ENCODE results near the gene CNTN2. TPM values are rescaled to one million over a fixed set of nuclear protein-coding genes. Genes with fewer than 3 reads are reported as not detected.
A peak's percentile ranks its signal among the peaks of the same experiment; 100 is the strongest.

CNTN2 gene
- total and polyA plus RNA-seq, 4 donors, result 0.01 to 0.48 (median 0.07) TPM

DNA sequence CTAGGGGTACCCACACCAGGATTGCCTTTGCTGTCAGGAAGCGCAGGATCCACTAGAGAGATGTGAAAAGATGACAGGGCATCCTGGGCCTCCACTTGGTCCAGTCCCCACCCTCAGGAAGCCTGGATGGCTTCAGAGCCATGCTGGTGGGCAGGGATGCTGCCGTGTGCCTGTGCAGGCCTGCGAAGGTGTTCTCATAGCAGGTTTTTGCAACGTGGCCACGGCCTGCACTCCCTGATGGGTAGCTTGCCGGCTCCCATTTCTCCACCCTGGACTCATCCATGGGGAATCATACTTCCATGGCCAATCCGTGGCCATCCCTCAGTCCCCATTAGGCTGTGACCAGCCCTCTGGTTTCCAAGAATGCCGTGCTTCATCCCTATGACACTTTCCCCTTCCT lies 34.1 kb upstream of the CNTN2 start:
- ATAC-seq (ENCODE audit: insufficient read depth, low FRiP score) (no peak), DNase-seq (no peak)
- no peak overlapping the region for H3K27ac ChIP-seq (ENCODE audit: low read depth in 1 of 2, low read length in 1 of 2)
- H3K9me3 ChIP-seq (ENCODE audit: control insufficient read depth in 4 of 4, insufficient read depth in 3 of 4, low read length in 3 of 4), result no peaks in the 10 kb centered on the region
- no peaks in the 10 kb centered on the region for H3K36me3 ChIP-seq (ENCODE audit: control insufficient read depth in 4 of 4, insufficient read depth in 4 of 4, low read length in 4 of 4)
- H3K27me3 ChIP-seq (ENCODE audit: control insufficient read depth in 3 of 3, insufficient read depth in 3 of 3, low read length in 2 of 3), result peaks cover 0 to 1% (median 0%) of the 10 kb centered on the region in 3 donors
- H3K4me3 ChIP-seq, result no peak overlapping the region
- WGBS, 2 donors, result 90 to 95% methylated on average over 8 of the region's 8 CpGs
- TF ChIP-seq, protein P1, sequence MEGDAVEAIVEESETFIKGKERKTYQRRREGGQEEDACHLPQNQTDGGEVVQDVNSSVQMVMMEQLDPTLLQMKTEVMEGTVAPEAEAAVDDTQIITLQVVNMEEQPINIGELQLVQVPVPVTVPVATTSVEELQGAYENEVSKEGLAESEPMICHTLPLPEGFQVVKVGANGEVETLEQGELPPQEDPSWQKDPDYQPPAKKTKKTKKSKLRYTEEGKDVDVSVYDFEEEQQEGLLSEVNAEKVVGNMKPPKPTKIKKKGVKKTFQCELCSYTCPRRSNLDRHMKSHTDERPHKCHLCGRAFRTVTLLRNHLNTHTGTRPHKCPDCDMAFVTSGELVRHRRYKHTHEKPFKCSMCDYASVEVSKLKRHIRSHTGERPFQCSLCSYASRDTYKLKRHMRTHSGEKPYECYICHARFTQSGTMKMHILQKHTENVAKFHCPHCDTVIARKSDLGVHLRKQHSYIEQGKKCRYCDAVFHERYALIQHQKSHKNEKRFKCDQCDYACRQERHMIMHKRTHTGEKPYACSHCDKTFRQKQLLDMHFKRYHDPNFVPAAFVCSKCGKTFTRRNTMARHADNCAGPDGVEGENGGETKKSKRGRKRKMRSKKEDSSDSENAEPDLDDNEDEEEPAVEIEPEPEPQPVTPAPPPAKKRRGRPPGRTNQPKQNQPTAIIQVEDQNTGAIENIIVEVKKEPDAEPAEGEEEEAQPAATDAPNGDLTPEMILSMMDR (IDR thresholded peaks at IDR 0.05; ENCODE audit: control extremely low read depth, extremely low read depth), result no peak
- peaks cover 0 to 8% (median 0%) of the 10 kb centered on the region in 5 donors for H3K4me1 ChIP-seq (ENCODE audit: control insufficient read depth in 5 of 5, insufficient read depth in 5 of 5, low read length in 5 of 5)
- no peak overlapping the region for H3K9ac ChIP-seq (ENCODE audit: insufficient read depth in 1 of 2, low read length in 2 of 2)

DNA sequence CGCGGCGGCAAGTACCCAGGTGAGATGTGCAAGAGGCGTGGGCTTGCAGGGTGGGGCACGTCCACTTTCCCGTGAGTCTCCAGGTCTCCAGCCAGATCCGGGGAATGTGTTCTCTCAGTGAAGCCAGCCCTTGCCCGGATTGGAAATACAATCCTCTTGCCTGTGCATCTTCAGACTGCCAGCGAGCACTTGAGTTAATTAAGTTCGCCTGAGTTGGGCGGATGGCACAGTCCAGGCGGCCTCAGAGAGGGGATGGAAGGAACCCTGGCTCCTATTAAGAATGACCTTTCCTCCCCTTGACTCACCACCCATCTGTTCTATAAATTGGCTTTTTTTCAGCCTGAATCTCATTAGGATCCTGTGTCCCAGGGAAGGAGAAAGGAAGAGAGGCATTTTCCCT lies 33.3 kb upstream of the CNTN2 start:
- H3K27me3 ChIP-seq (ENCODE audit: control insufficient read depth in 3 of 3, insufficient read depth in 3 of 3, low read length in 2 of 3), result no peaks in the 10 kb centered on the region
- ATAC-seq (ENCODE audit: insufficient read depth, low FRiP score), result no peak
- H3K27ac ChIP-seq (ENCODE audit: low read depth in 1 of 2, low read length in 1 of 2), result no peak overlapping the region
- no peak for DNase-seq
- H3K36me3 ChIP-seq (ENCODE audit: control insufficient read depth in 4 of 4, insufficient read depth in 4 of 4, low read length in 4 of 4), result no peaks in the 10 kb centered on the region
- peaks cover 0 to 16% (median 0%) of the 10 kb centered on the region in 5 donors for H3K4me1 ChIP-seq (ENCODE audit: control insufficient read depth in 5 of 5, insufficient read depth in 5 of 5, low read length in 5 of 5)
- 93 to 95% methylated on average over 12 of the region's 12 CpGs for whole genome bisulfite sequencing, 2 donors
- TF ChIP-seq, protein P1 (IDR thresholded peaks at IDR 0.05; ENCODE audit: control extremely low read depth, extremely low read depth), result no peak
- no peak overlapping the region for H3K9ac ChIP-seq (ENCODE audit: insufficient read depth in 1 of 2, low read length in 2 of 2)
- H3K4me3 ChIP-seq, result no peak overlapping the region
- H3K9me3 ChIP-seq (ENCODE audit: control insufficient read depth in 4 of 4, insufficient read depth in 3 of 4, low read length in 3 of 4), result no peaks in the 10 kb centered on the region

DNA sequence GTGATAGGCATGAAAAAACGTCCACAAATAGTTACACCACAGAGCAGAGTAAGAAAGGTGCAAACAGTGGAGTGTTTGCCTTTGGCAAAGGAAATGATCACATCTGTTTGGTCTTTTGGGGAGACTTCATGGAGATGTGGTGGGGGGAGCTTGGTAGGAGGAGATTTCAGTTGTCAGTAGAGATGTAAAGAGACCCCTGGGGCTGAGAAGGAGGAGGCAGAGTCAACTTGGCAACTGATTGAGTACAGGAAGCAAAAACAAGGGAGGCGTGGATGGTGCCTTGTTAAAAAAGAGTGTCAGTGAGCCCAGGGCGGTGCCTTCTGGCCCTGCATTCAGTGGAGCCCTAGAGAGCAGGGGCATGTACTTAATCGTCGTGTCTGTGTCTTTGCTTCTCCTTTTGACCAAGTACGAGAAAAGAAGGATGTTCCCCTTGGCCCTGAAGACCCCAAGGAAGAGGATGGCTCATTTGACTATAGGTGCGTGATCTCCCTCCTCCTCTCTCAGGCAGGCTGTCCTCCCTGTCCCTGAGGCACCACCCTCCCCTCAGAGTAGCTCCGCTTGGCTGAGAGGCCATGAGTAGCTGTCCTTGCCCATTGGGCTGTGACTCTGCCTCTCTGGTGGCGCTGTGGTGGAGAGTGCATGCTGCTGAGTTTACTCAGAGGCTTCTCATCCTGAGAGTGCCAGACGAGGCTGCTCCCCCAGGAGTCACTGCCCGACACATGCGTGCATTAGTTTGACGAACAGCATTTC lies 30.4 kb upstream of the CNTN2 start:
- Histone ChIP-seq H3K36me3 (ENCODE audit: control insufficient read depth in 4 of 4, insufficient read depth in 4 of 4, low read length in 4 of 4) (no peaks in the 10 kb centered on the region), H3K9me3 (ENCODE audit: control insufficient read depth in 4 of 4, insufficient read depth in 3 of 4, low read length in 3 of 4) (no peaks in the 10 kb centered on the region), H3K27me3 (ENCODE audit: control insufficient read depth in 3 of 3, insufficient read depth in 3 of 3, low read length in 2 of 3) (no peaks in the 10 kb centered on the region), H3K4me3 (no peak overlapping the region), H3K4me1 (ENCODE audit: control insufficient read depth in 5 of 5, insufficient read depth in 5 of 5, low read length in 5 of 5) (peaks cover 0 to 18% (median 1%) of the 10 kb centered on the region in 5 donors), H3K27ac (ENCODE audit: low read depth in 1 of 2, low read length in 1 of 2) (no peak overlapping the region), H3K9ac (ENCODE audit: insufficient read depth in 1 of 2, low read length in 2 of 2) (no peak overlapping the region)
- DNase-seq (peak in 1 of 3 donors; percentile 22), ATAC-seq (ENCODE audit: insufficient read depth, low FRiP score) (no peak)
- 73 to 77% methylated on average over 13 of the region's 13 CpGs for WGBS, 2 donors
- TF ChIP-seq, protein P1 (IDR thresholded peaks at IDR 0.05; ENCODE audit: control extremely low read depth, extremely low read depth), result no peak

Measured in lung (tissue), 12 donors.